Neuronal stem cell (in vitro differentiated cells): ENCODE data around the gene BIRC5.

Experiments used
- DNase-seq: peaks from one replicate; pipeline ENCODE4 v3.0.0-alpha.2; 2013; ENCODE audit warnings: low spot score
- H2AFZ ChIP-seq: one replicate; pipeline ENCODE4 v1.6.1; 2013; ENCODE audit warnings: mild to moderate bottlenecking, low read length, inconsistent platforms
- H2AK5ac ChIP-seq: 2 replicates; pipeline ENCODE4 v1.6.1; 2013; ENCODE audit warnings: low read depth, mild to moderate bottlenecking, inconsistent platforms, low read length, moderate library complexity, mixed read lengths
- H2BK120ac ChIP-seq: 2 replicates; pipeline ENCODE4 v1.6.1; 2013; ENCODE audit warnings: low read depth, mild to moderate bottlenecking, inconsistent platforms, low read length, moderate library complexity, mixed read lengths
- H2BK12ac ChIP-seq: one replicate; pipeline ENCODE4 v1.6.1; 2013; ENCODE audit warnings: low read length, inconsistent platforms
- H2BK15ac ChIP-seq: 2 replicates; pipeline ENCODE4 v1.6.1; 2013; ENCODE audit warnings: mild to moderate bottlenecking, low read length, inconsistent platforms, mixed read lengths
- H2BK5ac ChIP-seq: one replicate; pipeline ENCODE4 v1.6.1; 2013; ENCODE audit warnings: inconsistent platforms, mild to moderate bottlenecking, low read length, moderate library complexity
- H3K14ac ChIP-seq: one replicate; pipeline ENCODE4 v1.6.1; 2013; ENCODE audit warnings: low read length, inconsistent platforms
- H3K18ac ChIP-seq: 2 replicates; pipeline ENCODE4 v1.6.1; 2013; ENCODE audit warnings: low read length, inconsistent platforms
- H3K23ac ChIP-seq: 2 replicates; pipeline ENCODE4 v1.6.1; 2013; ENCODE audit warnings: low read depth, mild to moderate bottlenecking, mixed read lengths, low read length, inconsistent platforms; ENCODE audit not compliant: poor library complexity
- H3K27ac ChIP-seq: replicated peaks from 3 replicates; pipeline ENCODE4 v1.5.1; 2013; ENCODE audit warnings: low read length, inconsistent platforms
- H3K27me3 ChIP-seq, 3 experiments: 2 replicates each; pipeline ENCODE4 v1.6.1; 2013; ENCODE audit warnings: low read length in 3 of 3, mild to moderate bottlenecking in 2 of 3, inconsistent platforms in 1 of 3, low read depth in 1 of 3, mixed read lengths in 1 of 3, moderate library complexity in 1 of 3; ENCODE audit not compliant: control insufficient read depth in 3 of 3, insufficient read depth in 3 of 3
- H3K36me3 ChIP-seq, 2 donors: replicated peaks in 1 of 2; 2 replicates each; pipeline ENCODE4 v1.6.1; 2013; ENCODE audit warnings: low read length in 2 of 2; ENCODE audit not compliant: control insufficient read depth in 2 of 2, insufficient read depth in 2 of 2
- H3K4ac ChIP-seq: 2 replicates; pipeline ENCODE4 v1.6.1; 2013; ENCODE audit warnings: inconsistent platforms, mild to moderate bottlenecking, low read length, moderate library complexity
- H3K4me1 ChIP-seq, 2 donors: 1 replicate in 1 of 2; 2 replicates in 1 of 2; pipeline ENCODE4 v1.6.1; 2013; ENCODE audit warnings: low read length in 2 of 2, low read depth in 1 of 2; ENCODE audit not compliant: control insufficient read depth in 2 of 2, insufficient read depth in 1 of 2
- H3K4me2 ChIP-seq: one replicate; pipeline ENCODE4 v1.6.1; 2013; ENCODE audit warnings: mild to moderate bottlenecking, low read length, inconsistent platforms; ENCODE audit not compliant: insufficient read depth, poor library complexity, severe bottlenecking
- H3K4me3 ChIP-seq, 2 donors: 2 replicates each; pipeline ENCODE4 v1.5.1; 2013; ENCODE audit warnings: low read length in 2 of 2, mild to moderate bottlenecking in 2 of 2, inconsistent platforms in 1 of 2, moderate library complexity in 1 of 2
- H3K79me1 ChIP-seq: one replicate; pipeline ENCODE4 v1.6.1; 2013; ENCODE audit warnings: low read depth, mild to moderate bottlenecking, inconsistent platforms, low read length, moderate library complexity
- H3K9ac ChIP-seq: one replicate; pipeline ENCODE4 v1.6.1; 2013; ENCODE audit warnings: mild to moderate bottlenecking, low read depth, low read length, inconsistent platforms; ENCODE audit not compliant: poor library complexity
- H3K9me3 ChIP-seq, 2 donors: replicated peaks in 1 of 2; 2 replicates each; pipeline versions ENCODE3 to v1.6.1; 2013; ENCODE audit warnings: low read length in 2 of 2, mild to moderate bottlenecking in 2 of 2, inconsistent platforms in 1 of 2, low read depth in 1 of 2, mixed read lengths in 1 of 2, moderate library complexity in 1 of 2; ENCODE audit not compliant: control insufficient read depth in 2 of 2, insufficient read depth in 1 of 2
- H4K8ac ChIP-seq: one replicate; pipeline ENCODE4 v1.6.1; 2013; ENCODE audit warnings: low read depth, mild to moderate bottlenecking, inconsistent platforms, low read length, moderate library complexity
- H4K91ac ChIP-seq: one replicate; pipeline ENCODE4 v1.6.1; 2013; ENCODE audit warnings: low read length, low read depth, mild to moderate bottlenecking, inconsistent platforms; ENCODE audit not compliant: poor library complexity
- WGBS, 2 donors: extraction: QIAGEN DNeasy Blood & Tissue Kit; methylation state at CpG; one replicate each; pipeline ENCODE4 v1.1.7; 2013; ENCODE audit warnings: missing lambda C conversion rate in 2 of 2, mixed read lengths in 1 of 2; ENCODE audit not compliant: insufficient read length in 2 of 2, insufficient replicate concordance in 1 of 2; ENCODE audit errors: extremely low coverage in 2 of 2; 5-methylcytosine and 5-hydroxymethylcytosine counted together

Gene BIRC5

GRCh38 chr17:78271419-78272170 lies 57.5 kb downstream of the BIRC5 start:
- H3K4me1 ChIP-seq, result peaks cover 35 to 52% of the 10 kb centered on the region in 2 donors
- no peak overlapping the region for H2AFZ ChIP-seq
- H3K27me3 ChIP-seq, result no peaks in the 10 kb centered on the region
- H3K36me3 ChIP-seq, result no peaks in the 10 kb centered on the region
- H2BK5ac ChIP-seq, result no peak overlapping the region
- no peak overlapping the region for H4K91ac ChIP-seq
- peak overlapping the region; percentile 84 for H3K18ac ChIP-seq
- peak overlapping the region; percentile 97 for H2AK5ac ChIP-seq
- H3K4me2 ChIP-seq, result no peak overlapping the region
- no peak overlapping the region for H3K27ac ChIP-seq
- no peak overlapping the region for H3K4me3 ChIP-seq
- no peak overlapping the region for H3K9ac ChIP-seq
- H3K79me1 ChIP-seq, result no peaks in the 10 kb centered on the region
- H3K4ac ChIP-seq, result no peak overlapping the region
- peak overlapping the region; percentile 99 for H2BK12ac ChIP-seq
- peak overlapping the region; percentile 94 for H3K23ac ChIP-seq
- H3K14ac ChIP-seq, result no peak overlapping the region
- WGBS, 2 donors, result no CpG with 5 or more reads among the region's 12 CpGs
- peak overlapping the region; percentile 66 for H2BK120ac ChIP-seq
- H2BK15ac ChIP-seq, result peak overlapping the region; percentile 69
- no peak for DNase-seq
- H4K8ac ChIP-seq, result no peak overlapping the region
- H3K9me3 ChIP-seq, result peaks cover 0 to 3% of the 10 kb centered on the region in 2 donors

- Histone ChIP-seq H2BK5ac (no peak overlapping the region), H3K23ac (no peak overlapping the region), H3K79me1 (no peaks in the 10 kb centered on the region), H4K8ac (no peak overlapping the region), H2BK15ac (no peak overlapping the region), H3K14ac (no peak overlapping the region), H3K36me3 (no peaks in the 10 kb centered on the region), H2AFZ (peak overlapping the region; percentile 4), H2BK12ac (no peak overlapping the region), H3K9me3 (peaks cover 0 to 3% of the 10 kb centered on the region in 2 donors), H3K4me1 (peaks cover 34 to 46% of the 10 kb centered on the region in 2 donors), H4K91ac (no peak overlapping the region), H3K4ac (no peak overlapping the region), H3K27me3 (no peaks in the 10 kb centered on the region), H3K18ac (peak overlapping the region; percentile 11), H2AK5ac (peak overlapping the region; percentile 76), H3K4me3 (no peak overlapping the region), H3K4me2 (no peak overlapping the region), H2BK120ac (no peak overlapping the region), H3K27ac (no peak overlapping the region), H3K9ac (no peak overlapping the region)
- no CpG with 5 or more reads among the region's 17 CpGs for WGBS, 2 donors
- no peak for DNase-seq
These were observed 58.3 kb downstream of the BIRC5 start for GRCh38 chr17:78272181-78272913.

GRCh38 chr17:78272914-78273258 lies 58.8 kb downstream of the BIRC5 start:
- H3K36me3 ChIP-seq, result no peaks in the 10 kb centered on the region
- H2BK5ac ChIP-seq, result no peak overlapping the region
- H3K9ac ChIP-seq, result no peak overlapping the region
- no peak overlapping the region for H3K4me3 ChIP-seq
- no peak overlapping the region for H4K8ac ChIP-seq
- no peak overlapping the region for H3K4me2 ChIP-seq
- no peak overlapping the region for H2BK15ac ChIP-seq
- H3K27ac ChIP-seq, result no peak overlapping the region
- H2BK120ac ChIP-seq, result no peak overlapping the region
- H3K27me3 ChIP-seq, result no peaks in the 10 kb centered on the region
- no peak overlapping the region for H3K4ac ChIP-seq
- DNase-seq, result no peak
- H4K91ac ChIP-seq, result no peak overlapping the region
- peak overlapping the region; percentile 76 for H2AK5ac ChIP-seq
- WGBS, 2 donors, result no CpG with 5 or more reads among the region's 7 CpGs
- no peaks in the 10 kb centered on the region for H3K79me1 ChIP-seq
- H3K9me3 ChIP-seq, result peaks cover 0 to 3% of the 10 kb centered on the region in 2 donors
- H3K23ac ChIP-seq, result no peak overlapping the region
- H3K18ac ChIP-seq, result no peak overlapping the region
- H2AFZ ChIP-seq, result peak overlapping the region; percentile 4
- no peak overlapping the region for H3K14ac ChIP-seq
- H3K4me1 ChIP-seq, result peaks cover 30 to 42% of the 10 kb centered on the region in 2 donors
- H2BK12ac ChIP-seq, result no peak overlapping the region

GRCh38 chr17:78273813-78274212 lies 59.8 kb downstream of the BIRC5 start:
- no peak overlapping the region for H3K27ac ChIP-seq
- H2AFZ ChIP-seq, result no peak overlapping the region
- H3K27me3 ChIP-seq, result no peaks in the 10 kb centered on the region
- H3K9ac ChIP-seq, result no peak overlapping the region
- H3K36me3 ChIP-seq, result no peaks in the 10 kb centered on the region
- no peak overlapping the region for H4K8ac ChIP-seq
- no peak overlapping the region for H3K23ac ChIP-seq
- H3K4me3 ChIP-seq, result no peak overlapping the region
- H3K18ac ChIP-seq, result no peak overlapping the region
- no peak overlapping the region for H2BK5ac ChIP-seq
- no peak overlapping the region for H2BK12ac ChIP-seq
- no peak overlapping the region for H3K4me2 ChIP-seq
- no peaks in the 10 kb centered on the region for H3K79me1 ChIP-seq
- H3K9me3 ChIP-seq, result peaks cover 0 to 3% of the 10 kb centered on the region in 2 donors
- WGBS, 2 donors, result no CpG with 5 or more reads among the region's 6 CpGs
- no peak overlapping the region for H2BK120ac ChIP-seq
- H4K91ac ChIP-seq, result no peak overlapping the region
- no peak for DNase-seq
- no peak overlapping the region for H2BK15ac ChIP-seq
- peaks cover 30 to 42% of the 10 kb centered on the region in 2 donors for H3K4me1 ChIP-seq
- H3K4ac ChIP-seq, result no peak overlapping the region
- H2AK5ac ChIP-seq, result no peak overlapping the region
- no peak overlapping the region for H3K14ac ChIP-seq
